DOHH2 (cell line): ENCODE data around the gene FLACC1.

Experiments
- H3F3A ChIP-seq: fragments of 200-600 bp; sonication (generic), shearing (Covaris generic); 2 replicates; pipeline ENCODE4 v1.6.0; 2016; ENCODE audit warnings: antibody characterized with exemption, mild to moderate bottlenecking; ENCODE audit not compliant: control insufficient read depth, insufficient read depth
- H3K27ac ChIP-seq: fragments of 200-600 bp; sonication (generic); 2 replicates; pipeline ENCODE4 v1.5.1; 2014; ENCODE audit warnings: low read depth, mild to moderate bottlenecking, low read length, moderate library complexity
- H3K27me3 ChIP-seq: fragments of 200-600 bp; sonication (generic); 2 replicates; pipeline ENCODE4 v1.6.1; 2014; ENCODE audit warnings: mild to moderate bottlenecking, low read length, mixed read lengths; ENCODE audit not compliant: control insufficient read depth
- H3K36me3 ChIP-seq: fragments of 200-600 bp; sonication (generic); 2 replicates; pipeline ENCODE4 v1.6.1; 2014; ENCODE audit warnings: mild to moderate bottlenecking, low read length, moderate library complexity, mixed read lengths; ENCODE audit not compliant: control insufficient read depth
- H3K4me1 ChIP-seq: fragments of 200-600 bp; sonication (generic); 2 replicates; pipeline ENCODE4 v1.6.1; 2014; ENCODE audit warnings: mild to moderate bottlenecking, low read length, mixed read lengths; ENCODE audit not compliant: control insufficient read depth
- H3K4me2 ChIP-seq: fragments of 200-600 bp; sonication (generic); 2 replicates; pipeline ENCODE4 v1.6.0; 2014; ENCODE audit warnings: mild to moderate bottlenecking, low read length, moderate library complexity
- H3K4me3 ChIP-seq: fragments of 200-600 bp; sonication (generic); 2 replicates; pipeline ENCODE4 v1.5.1; 2014; ENCODE audit warnings: mild to moderate bottlenecking, low read length, mixed read lengths
- H3K79me2 ChIP-seq: fragments of 200-600 bp; sonication (generic); 2 replicates; pipeline ENCODE4 v1.6.1; 2014; ENCODE audit warnings: mild to moderate bottlenecking, low read length, mixed read lengths; ENCODE audit not compliant: control insufficient read depth
- H3K9me2 ChIP-seq: fragments of 200-600 bp; sonication (generic); replicated peaks from 2 replicates; pipeline ENCODE4 v1.6.1; 2014; ENCODE audit warnings: mild to moderate bottlenecking, low read length, mixed read lengths; ENCODE audit not compliant: control insufficient read depth
- H3K9me3 ChIP-seq: fragments of 200-600 bp; sonication (generic); 2 replicates; pipeline ENCODE4 v1.6.1; 2014; ENCODE audit warnings: antibody characterized with exemption, low read length, mixed read lengths; ENCODE audit not compliant: control insufficient read depth, insufficient read depth
- H4K20me1 ChIP-seq: fragments of 200-600 bp; sonication (generic); 2 replicates; pipeline ENCODE4 v1.6.0; 2014; ENCODE audit warnings: low read depth, mild to moderate bottlenecking, antibody characterized with exemption, low read length, moderate library complexity; ENCODE audit not compliant: control insufficient read depth, insufficient read depth
- CTCF ChIP-seq: fragments of 200-600 bp; sonication (generic); IDR thresholded peaks from one replicate; pipeline ENCODE4 v1.5.1; 2014; ENCODE audit warnings: antibody characterized with exemption, mild to moderate bottlenecking, low read depth, low read length; ENCODE audit not compliant: poor library complexity, severe bottlenecking
- EZH2phosphoT487 ChIP-seq: fragments of 200-600 bp; sonication (generic); IDR thresholded peaks from 2 replicates; pipeline ENCODE4 v1.6.1; 2017; ENCODE audit warnings: borderline replicate concordance, mild to moderate bottlenecking, antibody characterized with exemption, low read length, moderate library complexity, mixed read lengths

Gene FLACC1

GRCh38 chr2:201257381-201257955 lies 99.7 kb downstream of the FLACC1 start:
- Histone ChIP-seq H3K36me3 (peaks cover 4% of the 10 kb centered on the region; the same call in 1 of the 2 replicates), H3K4me2 (peak overlapping the region; percentile 93), H3K4me3 (peak overlapping the region; percentile 73), H4K20me1 (no peaks in the 10 kb centered on the region), H3K4me1 (peaks cover 47% of the 10 kb centered on the region), H3K9me3 (no peaks in the 10 kb centered on the region), H3K27me3 (no peaks in the 10 kb centered on the region), H3F3A (peaks cover 22% of the 10 kb centered on the region), H3K27ac (peak overlapping the region; percentile 90), H3K79me2 (peaks cover 30% of the 10 kb centered on the region), H3K9me2 (no peaks in the 10 kb centered on the region)
- TF ChIP-seq EZH2phosphoT487 (no peak), CTCF (no peak)

GRCh38 chr2:201256082-201256481 lies 101.1 kb downstream of the FLACC1 start:
- H3K27me3 ChIP-seq, result no peaks in the 10 kb centered on the region
- H3K9me2 ChIP-seq, result no peaks in the 10 kb centered on the region
- no peak for TF ChIP-seq CTCF
- TF ChIP-seq EZH2phosphoT487, result no peak
- H3K79me2 ChIP-seq, result peaks cover 17% of the 10 kb centered on the region
- no peak overlapping the region for H3K27ac ChIP-seq
- H3K4me2 ChIP-seq, result no peak overlapping the region
- no peaks in the 10 kb centered on the region for H3K9me3 ChIP-seq
- no peaks in the 10 kb centered on the region for H3K36me3 ChIP-seq
- no peak overlapping the region for H3K4me3 ChIP-seq
- H4K20me1 ChIP-seq, result no peaks in the 10 kb centered on the region
- H3F3A ChIP-seq, result peaks cover 22% of the 10 kb centered on the region
- H3K4me1 ChIP-seq, result peaks cover 42% of the 10 kb centered on the region

GRCh38 chr2:201255408-201256033 lies 101.6 kb downstream of the FLACC1 start:
- no peaks in the 10 kb centered on the region for H3K36me3 ChIP-seq
- no peaks in the 10 kb centered on the region for H3K9me2 ChIP-seq
- H3K4me2 ChIP-seq, result no peak overlapping the region
- H3K27me3 ChIP-seq, result no peaks in the 10 kb centered on the region
- no peaks in the 10 kb centered on the region for H4K20me1 ChIP-seq
- H3F3A ChIP-seq, result peaks cover 22% of the 10 kb centered on the region
- H3K79me2 ChIP-seq, result peaks cover 12% of the 10 kb centered on the region
- no peak overlapping the region for H3K4me3 ChIP-seq
- TF ChIP-seq EZH2phosphoT487 (no peak), CTCF (no peak)
- peaks cover 42% of the 10 kb centered on the region for H3K4me1 ChIP-seq
- no peak overlapping the region for H3K27ac ChIP-seq
- H3K9me3 ChIP-seq, result no peaks in the 10 kb centered on the region
